GM21423 (cell line): Measurements from ENCODE around the gene PTX3.

Source experiments
- ATAC-seq: cut with Tn5 transposase; IDR thresholded peaks from one replicate; pipeline ENCODE4 v1.9.1; 2021; ENCODE audit warnings: mild to moderate bottlenecking, moderate library complexity; ENCODE audit not compliant: unreplicated experiment

Gene PTX3

GRCh38 chr3:157471064-157471463, 34.4 kb downstream of the PTX3 start:
- no peak for ATAC-seq

- ATAC-seq: no peak
Observed at GRCh38 chr3:157472648-157473047, 36.0 kb downstream of the PTX3 start.

- no peak for ATAC-seq
Observed at GRCh38 chr3:157475921-157476414, 39.3 kb downstream of the PTX3 start.

GRCh38 chr3:157477441-157477840, 40.8 kb downstream of the PTX3 start:
- no peak for ATAC-seq

- no peak for ATAC-seq
Observed at GRCh38 chr3:157479464-157480243, 43.0 kb downstream of the PTX3 start.

- no peak for ATAC-seq
Observed at GRCh38 chr3:157487339-157487738, 50.7 kb downstream of the PTX3 start.

GRCh38 chr3:157488144-157488543, 51.5 kb downstream of the PTX3 start:
- no peak for ATAC-seq

GRCh38 chr3:157491136-157491535, 54.5 kb downstream of the PTX3 start:
- ATAC-seq: no peak
